ENCODE results near the gene MSH2.

DNA sequence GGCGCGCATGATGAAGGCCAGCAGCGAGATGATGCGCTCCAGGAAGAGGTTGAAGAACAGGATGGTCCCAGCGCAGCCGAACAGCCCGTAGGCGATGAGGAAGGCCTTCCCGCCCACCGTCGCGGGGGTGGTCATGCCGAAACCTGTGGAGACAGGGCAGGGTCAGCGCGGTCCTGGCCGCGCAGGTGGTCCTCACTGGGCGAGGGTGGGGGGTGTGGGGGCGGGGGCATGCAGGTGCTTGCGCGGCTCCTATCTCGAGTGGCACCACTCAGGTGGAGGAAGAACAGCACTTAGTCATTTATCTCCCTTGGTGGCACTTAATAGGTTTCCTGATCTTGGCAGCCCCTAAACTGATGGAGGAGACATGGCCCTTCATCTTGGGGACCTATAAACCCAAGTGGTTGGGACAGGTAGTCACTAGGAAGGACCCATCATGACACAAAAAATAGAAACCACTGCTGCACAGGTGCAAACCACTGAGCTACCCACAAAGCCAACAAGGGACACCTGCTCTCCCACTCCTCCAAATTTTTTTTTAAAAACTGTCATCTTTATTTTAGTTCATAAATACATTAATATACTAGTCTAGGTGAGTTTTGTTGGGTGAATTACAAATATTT lies 118.8 kb downstream of the MSH2 start:
- TF ChIP-seq POLR2A (IDR thresholded peaks at IDR 0.05; ENCODE audit: low read length) = no peak
- TF ChIP-seq GATA1 (IDR thresholded peaks at IDR 0.05; ENCODE audit: low read depth, low read length) = no peak

Data from erythroblast (primary cell).